T-helper 2 cell treated with Interferon-gamma antibody and Interleukin-4, amounts not matched to agents 5 μg/mL and 100 μg/mL, for 36 hours (primary cell): Measurements from ENCODE around the gene POU2AF1.
A peak's percentile ranks its signal among the peaks of the same experiment; 100 is the strongest.

Source experiments
- DNase-seq: peaks from one replicate; pipeline ENCODE4 v3.0.0; 2021; ENCODE audit warnings: low spot score
- H3K27ac Mint-ChIP-seq: one replicate; pipeline ENCODE4 v1.8.0; 2021; ENCODE audit warnings: mild to moderate bottlenecking, mixed read lengths
- H3K27me3 Mint-ChIP-seq: one replicate; pipeline ENCODE4 v1.8.0; 2021; ENCODE audit warnings: low read depth, mixed read lengths
- H3K36me3 Mint-ChIP-seq: one replicate; pipeline ENCODE4 v1.8.0; 2021; ENCODE audit warnings: low read depth, mixed read lengths
- H3K4me1 Mint-ChIP-seq: one replicate; pipeline ENCODE4 v1.8.0; 2021; ENCODE audit warnings: low read depth, mixed read lengths
- H3K4me3 Mint-ChIP-seq: one replicate; pipeline ENCODE4 v1.8.0; 2022; ENCODE audit warnings: mild to moderate bottlenecking, moderate library complexity, mixed read lengths
- H3K9me3 Mint-ChIP-seq: one replicate; pipeline ENCODE4 v1.8.0; 2021; ENCODE audit warnings: mixed read lengths

The POU2AF1 gene

GRCh38 chr11:111367411-111368284 is 11.4 kb downstream of the POU2AF1 start:
- H3K4me1 Mint-ChIP-seq: peaks cover 9% of the 10 kb centered on the region

GRCh38 chr11:111366560-111367410 is 12.3 kb downstream of the POU2AF1 start:
- Mint-ChIP-seq H3K27ac (no peak overlapping the region), H3K4me3 (no peak overlapping the region), H3K36me3 (peaks cover 3% of the 10 kb centered on the region), H3K27me3 (no peaks in the 10 kb centered on the region), H3K9me3 (no peaks in the 10 kb centered on the region), H3K4me1 (peaks cover 9% of the 10 kb centered on the region)
- DNase-seq: peak; percentile 2

More at GRCh38 chr11:111367411-111368284, 11.4 kb downstream of the POU2AF1 start:
- Mint-ChIP-seq H3K4me3 (no peak overlapping the region), H3K36me3 (peaks cover 3% of the 10 kb centered on the region), H3K27me3 (no peaks in the 10 kb centered on the region), H3K9me3 (no peaks in the 10 kb centered on the region), H3K27ac (no peak overlapping the region)
- no peak for DNase-seq

- no peak overlapping the region for H3K4me3 Mint-ChIP-seq
- DNase-seq: peak; percentile 1
- peaks cover 3% of the 10 kb centered on the region for H3K4me1 Mint-ChIP-seq
- H3K27me3 Mint-ChIP-seq: no peaks in the 10 kb centered on the region
- no peak overlapping the region for H3K27ac Mint-ChIP-seq
- H3K36me3 Mint-ChIP-seq: peaks cover 3% of the 10 kb centered on the region
- no peaks in the 10 kb centered on the region for H3K9me3 Mint-ChIP-seq
These were observed 13.1 kb downstream of the POU2AF1 start for GRCh38 chr11:111365722-111366559.

GRCh38 chr11:111364503-111364902 is 14.6 kb downstream of the POU2AF1 start:
- no peak for DNase-seq

GRCh38 chr11:111363985-111364384 is 15.1 kb downstream of the POU2AF1 start:
- Mint-ChIP-seq H3K4me3 (no peak overlapping the region), H3K9me3 (no peaks in the 10 kb centered on the region), H3K27me3 (no peaks in the 10 kb centered on the region), H3K27ac (no peak overlapping the region), H3K4me1 (no peaks in the 10 kb centered on the region), H3K36me3 (peaks cover 3% of the 10 kb centered on the region)
- no peak for DNase-seq

More at GRCh38 chr11:111364503-111364902, 14.6 kb downstream of the POU2AF1 start:
- H3K4me1 Mint-ChIP-seq: no peaks in the 10 kb centered on the region
- no peak overlapping the region for H3K27ac Mint-ChIP-seq
- H3K36me3 Mint-ChIP-seq: peaks cover 3% of the 10 kb centered on the region
- no peaks in the 10 kb centered on the region for H3K9me3 Mint-ChIP-seq
- no peak overlapping the region for H3K4me3 Mint-ChIP-seq
- H3K27me3 Mint-ChIP-seq: no peaks in the 10 kb centered on the region

GRCh38 chr11:111362887-111363411 is 16.1 kb downstream of the POU2AF1 start:
- Mint-ChIP-seq H3K4me1 (no peaks in the 10 kb centered on the region), H3K36me3 (peaks cover 3% of the 10 kb centered on the region), H3K9me3 (no peaks in the 10 kb centered on the region), H3K4me3 (no peak overlapping the region), H3K27me3 (no peaks in the 10 kb centered on the region), H3K27ac (no peak overlapping the region)
- DNase-seq: no peak

GRCh38 chr11:111361874-111362273 is 17.2 kb downstream of the POU2AF1 start:
- no peaks in the 10 kb centered on the region for H3K36me3 Mint-ChIP-seq
- no peak overlapping the region for H3K4me3 Mint-ChIP-seq
- no peaks in the 10 kb centered on the region for H3K9me3 Mint-ChIP-seq
- no peak for DNase-seq
- H3K4me1 Mint-ChIP-seq: no peaks in the 10 kb centered on the region
- H3K27ac Mint-ChIP-seq: no peak overlapping the region
- no peaks in the 10 kb centered on the region for H3K27me3 Mint-ChIP-seq

- Mint-ChIP-seq H3K27ac (no peak overlapping the region), H3K4me3 (no peak overlapping the region), H3K36me3 (no peaks in the 10 kb centered on the region), H3K27me3 (no peaks in the 10 kb centered on the region), H3K4me1 (no peaks in the 10 kb centered on the region), H3K9me3 (no peaks in the 10 kb centered on the region)
- DNase-seq: no peak
These were observed 17.8 kb downstream of the POU2AF1 start for GRCh38 chr11:111361052-111361801.

- no peak overlapping the region for H3K4me3 Mint-ChIP-seq
- H3K9me3 Mint-ChIP-seq: no peaks in the 10 kb centered on the region
- H3K36me3 Mint-ChIP-seq: no peaks in the 10 kb centered on the region
- no peaks in the 10 kb centered on the region for H3K4me1 Mint-ChIP-seq
- DNase-seq: no peak
- no peaks in the 10 kb centered on the region for H3K27me3 Mint-ChIP-seq
- no peak overlapping the region for H3K27ac Mint-ChIP-seq
These were observed 18.7 kb downstream of the POU2AF1 start for GRCh38 chr11:111360150-111361043.

GRCh38 chr11:111359223-111360149 is 19.6 kb downstream of the POU2AF1 start:
- H3K27me3 Mint-ChIP-seq: no peaks in the 10 kb centered on the region
- no peaks in the 10 kb centered on the region for H3K4me1 Mint-ChIP-seq
- H3K27ac Mint-ChIP-seq: no peak overlapping the region
- DNase-seq: peak; percentile 17
- H3K4me3 Mint-ChIP-seq: no peak overlapping the region
- no peaks in the 10 kb centered on the region for H3K9me3 Mint-ChIP-seq
- H3K36me3 Mint-ChIP-seq: no peaks in the 10 kb centered on the region
